Activated T-cell treated with anti-CD3 and anti-CD28 coated beads, Interleukin-2, amount 50 U/mL, for 1 hour (primary cell): ENCODE results near the gene RABGAP1L.

Experiments
- DNase-seq: peaks from one replicate; pipeline ENCODE4 v3.0.0-alpha.2; 2020

RABGAP1L gene

DNA sequence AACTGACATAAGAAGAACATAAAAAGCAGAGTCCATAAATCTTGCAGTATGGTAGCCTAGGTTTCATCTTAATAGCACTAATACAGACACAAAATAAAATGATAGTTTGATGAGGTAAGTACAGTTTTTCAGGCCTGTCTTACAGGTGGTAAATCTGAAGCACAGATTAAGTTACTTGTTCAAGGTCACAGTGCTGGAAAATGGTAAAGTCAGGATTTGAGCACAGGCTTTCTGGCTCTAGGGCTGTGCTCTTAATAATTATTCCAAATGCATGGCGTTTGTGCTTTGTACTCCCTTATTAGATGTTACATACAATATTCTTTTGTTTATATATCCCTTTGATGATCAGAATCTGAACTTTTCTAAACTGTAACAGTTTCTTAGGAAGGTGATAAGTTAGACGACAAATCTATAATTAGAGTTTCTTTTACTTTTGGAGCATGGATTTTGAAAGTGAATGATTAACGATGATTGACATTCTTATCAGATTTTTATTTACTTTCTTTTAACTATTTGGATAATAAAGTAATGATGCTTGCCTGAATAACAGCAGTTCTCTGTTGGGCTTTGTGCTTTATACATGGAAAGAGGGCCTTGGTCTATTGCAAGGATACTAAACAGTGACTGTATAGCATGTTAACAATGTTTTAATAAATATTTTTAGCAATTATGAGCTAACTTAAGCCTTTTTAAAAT is 738.9 kb downstream of the RABGAP1L start:
- DNase-seq = no peak

DNA sequence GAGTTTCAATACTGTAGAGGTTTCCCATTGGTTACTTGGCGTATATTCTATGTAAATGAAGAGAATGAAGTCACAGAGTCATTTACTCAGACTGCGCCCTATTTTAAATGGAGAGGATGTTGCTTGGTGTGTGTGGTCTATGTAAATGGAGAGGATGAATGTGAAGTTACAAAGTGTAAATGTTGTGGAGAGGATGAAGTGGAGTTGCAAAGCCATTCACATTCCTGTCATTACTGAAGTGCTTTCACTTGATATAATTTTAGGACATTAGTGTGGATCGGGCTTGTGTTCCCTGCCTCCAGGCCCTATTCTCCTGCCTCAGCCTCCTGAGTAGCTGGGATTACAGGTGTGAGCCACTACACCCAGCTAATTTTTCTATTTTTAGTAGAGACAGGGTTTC is 741.0 kb downstream of the RABGAP1L start:
- no peak for DNase-seq

DNA sequence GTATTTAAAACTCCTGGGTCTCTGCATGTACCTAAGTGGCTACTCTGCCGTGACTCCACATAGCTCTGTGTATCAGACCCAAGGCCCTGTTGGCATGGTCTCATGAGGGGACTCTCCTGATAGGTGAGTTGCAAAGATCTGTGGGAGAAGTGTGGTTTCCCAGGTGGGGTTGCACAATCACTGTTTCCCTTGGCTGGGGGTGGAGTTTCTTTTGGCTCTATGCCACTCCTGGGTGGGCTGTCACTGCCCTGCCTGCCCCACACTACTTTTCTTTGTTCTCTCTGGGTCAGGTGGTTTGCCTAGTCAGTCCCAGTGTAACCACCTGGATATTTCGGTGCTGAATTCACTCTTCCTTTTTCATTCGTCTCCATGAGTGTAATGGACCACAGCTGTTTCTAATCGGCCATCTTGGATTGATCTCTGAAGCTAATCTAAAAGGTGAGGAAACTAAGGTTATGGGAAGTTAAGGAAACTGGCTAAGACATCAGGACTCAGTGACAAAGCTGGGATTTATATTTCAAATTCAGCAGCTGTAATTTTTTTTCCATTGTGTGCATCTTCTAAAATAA is 743.3 kb downstream of the RABGAP1L start:
- no peak for DNase-seq

DNA sequence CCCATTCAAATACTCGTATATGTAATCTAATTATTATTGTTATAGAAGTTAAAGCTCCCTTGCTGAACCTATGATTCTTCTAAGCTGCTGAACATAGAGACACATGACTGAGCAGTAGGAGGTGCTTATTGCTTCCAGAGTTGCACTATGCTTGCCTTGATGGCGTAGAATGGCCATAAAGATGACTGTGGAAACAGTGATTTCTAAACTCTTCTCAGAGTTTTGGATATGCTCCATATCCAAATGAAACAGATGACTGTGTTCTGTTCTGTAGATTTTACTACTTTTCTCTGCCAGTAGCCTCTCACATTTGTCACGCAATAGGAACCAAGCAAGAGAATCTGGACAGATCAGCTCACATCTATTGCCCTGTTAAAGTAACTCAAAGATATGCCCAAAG is 752.3 kb downstream of the RABGAP1L start:
- DNase-seq = no peak

DNA sequence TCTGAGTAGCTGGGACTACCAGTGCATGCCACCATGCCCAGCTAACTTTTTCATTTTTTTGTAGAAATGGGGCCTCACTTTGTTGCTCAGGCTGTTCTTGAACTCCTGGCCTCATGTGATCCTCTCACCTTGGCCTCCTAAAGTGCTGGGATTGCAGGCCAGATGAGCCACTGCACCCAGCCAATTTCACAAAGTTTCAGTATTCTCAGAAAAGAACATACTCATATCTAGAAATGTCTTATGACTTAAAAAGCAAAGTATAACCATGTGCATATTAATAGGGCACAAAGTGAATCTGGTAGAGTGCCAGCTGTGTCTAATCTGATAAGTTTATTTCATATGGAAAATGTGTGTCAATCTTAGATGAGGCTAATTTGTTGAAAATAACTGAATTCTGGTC is 752.9 kb downstream of the RABGAP1L start:
- no peak for DNase-seq

DNA sequence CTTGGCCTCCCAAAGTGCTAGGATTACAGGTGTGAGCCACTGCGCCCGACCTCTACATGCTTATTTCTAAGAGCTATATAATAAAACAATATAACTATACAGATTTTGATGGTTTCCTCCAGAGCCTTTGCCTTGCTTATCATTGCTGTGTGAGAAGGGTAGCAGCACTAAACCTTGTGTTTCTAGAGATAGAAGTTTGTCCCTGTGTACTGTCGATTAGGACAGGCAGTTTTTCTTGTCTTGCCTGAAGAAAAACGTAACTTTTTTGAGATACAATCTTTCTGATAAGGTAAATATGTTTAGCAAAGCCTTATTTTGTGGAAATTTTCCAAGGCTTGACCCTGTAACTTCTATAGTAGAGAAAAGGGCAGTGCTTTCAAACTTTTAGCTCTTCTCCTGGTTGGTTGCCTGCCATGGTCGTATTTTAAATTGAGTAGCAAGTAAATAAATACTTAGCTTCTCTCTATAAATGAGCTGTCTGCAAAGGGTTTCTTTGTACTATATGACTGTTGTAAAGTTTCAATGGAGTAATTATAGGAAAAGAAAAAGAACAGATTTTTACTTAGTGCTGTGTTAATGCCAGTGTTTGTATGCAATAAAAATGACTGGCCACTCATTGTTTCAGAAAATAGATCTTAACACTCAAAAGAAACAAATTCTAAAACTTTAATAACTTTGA is 754.0 kb downstream of the RABGAP1L start:
- no peak for DNase-seq

DNA sequence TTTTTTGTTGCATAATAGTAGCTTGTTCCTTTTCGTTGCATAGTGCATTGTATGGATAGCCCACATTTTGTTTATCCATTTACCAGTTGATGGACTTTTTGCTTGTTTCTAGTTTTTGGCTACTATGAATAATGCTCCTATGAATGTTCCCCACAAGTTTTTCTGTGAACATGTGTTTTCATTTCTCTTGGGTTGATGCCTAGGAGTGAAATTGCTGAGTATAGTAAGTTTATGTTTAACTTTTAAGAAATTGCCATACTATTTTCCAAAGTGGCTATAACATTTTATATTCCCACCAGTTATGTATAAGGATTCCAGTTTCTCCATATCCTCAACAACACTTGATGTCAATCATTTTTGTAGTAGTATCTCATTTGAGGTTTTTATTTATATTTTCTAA is 755.7 kb downstream of the RABGAP1L start:
- DNase-seq = no peak

DNA sequence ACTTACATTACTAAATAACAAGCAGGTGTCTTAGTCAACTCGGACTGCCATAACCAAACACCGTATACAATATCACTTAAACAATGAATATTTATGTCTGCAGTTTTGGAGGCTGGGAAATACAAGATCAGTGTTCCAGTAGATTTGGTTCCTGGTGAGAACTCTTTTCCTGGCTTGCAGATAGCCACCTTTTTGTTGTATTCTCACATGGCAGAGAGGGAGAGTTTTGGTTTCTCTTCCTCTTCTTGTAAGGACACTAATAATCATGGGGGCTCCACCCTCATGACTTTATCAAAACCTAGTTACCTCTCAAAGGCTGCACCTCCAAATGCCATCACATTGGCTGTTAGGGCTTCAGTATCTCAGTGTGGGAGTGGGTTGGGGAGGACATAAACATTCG is 757.5 kb downstream of the RABGAP1L start:
- DNase-seq = no peak

DNA sequence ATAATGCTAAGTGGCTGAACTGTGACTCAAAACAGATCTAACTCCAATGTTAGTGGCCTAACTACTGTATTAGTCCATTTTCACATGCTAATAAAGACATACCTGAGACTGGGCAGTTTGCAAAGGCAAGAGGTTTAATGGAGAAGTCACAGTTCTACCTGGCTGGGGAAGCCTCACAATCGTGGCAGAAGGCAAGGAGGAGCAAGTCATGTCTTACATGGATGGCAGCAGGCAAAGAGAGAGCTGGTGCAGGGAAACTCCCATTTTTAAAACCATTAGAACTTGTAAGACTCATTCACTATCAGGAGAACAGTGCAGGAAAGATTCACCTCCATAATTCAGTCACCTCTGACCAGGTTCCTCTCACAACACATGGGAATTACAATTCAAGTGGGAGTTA is 760.8 kb downstream of the RABGAP1L start:
- DNase-seq = no peak

DNA sequence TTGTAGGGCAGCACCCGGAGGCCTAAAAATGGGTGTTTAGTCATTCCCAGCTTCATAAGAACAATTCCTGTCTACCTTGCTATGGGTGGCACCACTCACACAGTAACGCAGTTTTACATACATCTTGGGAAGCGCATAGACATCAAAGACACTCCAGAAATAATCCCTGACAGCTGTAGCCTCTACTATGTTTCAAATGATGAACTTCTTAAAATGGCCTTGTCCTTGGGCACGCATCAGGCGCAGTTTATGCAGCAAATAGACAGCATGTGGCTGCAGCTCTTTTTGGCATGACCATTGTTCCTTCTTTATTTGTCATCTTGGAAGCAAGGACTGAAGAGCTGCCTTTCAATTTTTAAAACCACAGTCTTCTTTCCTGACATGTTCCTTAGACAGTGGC is 762.8 kb downstream of the RABGAP1L start:
- no peak for DNase-seq

DNA sequence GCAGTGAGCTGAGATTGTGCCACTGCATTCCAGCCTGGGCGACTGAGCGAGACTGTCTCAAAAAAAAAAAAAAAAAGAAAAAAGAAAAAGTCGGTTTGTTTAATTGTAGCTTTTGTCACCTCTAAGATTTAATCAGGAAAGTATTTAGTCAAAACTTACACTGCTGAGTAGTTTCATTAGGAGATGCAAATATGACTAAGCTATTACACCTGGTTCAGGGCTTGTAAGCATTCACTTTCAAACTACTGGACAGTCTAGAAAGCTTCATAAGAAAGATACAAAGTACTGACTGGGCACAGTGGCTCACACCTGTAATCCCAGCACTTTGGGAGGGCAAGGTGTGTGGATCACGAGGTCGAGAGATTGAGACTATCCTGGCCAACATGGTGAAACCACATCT is 764.5 kb downstream of the RABGAP1L start:
- DNase-seq = no peak

DNA sequence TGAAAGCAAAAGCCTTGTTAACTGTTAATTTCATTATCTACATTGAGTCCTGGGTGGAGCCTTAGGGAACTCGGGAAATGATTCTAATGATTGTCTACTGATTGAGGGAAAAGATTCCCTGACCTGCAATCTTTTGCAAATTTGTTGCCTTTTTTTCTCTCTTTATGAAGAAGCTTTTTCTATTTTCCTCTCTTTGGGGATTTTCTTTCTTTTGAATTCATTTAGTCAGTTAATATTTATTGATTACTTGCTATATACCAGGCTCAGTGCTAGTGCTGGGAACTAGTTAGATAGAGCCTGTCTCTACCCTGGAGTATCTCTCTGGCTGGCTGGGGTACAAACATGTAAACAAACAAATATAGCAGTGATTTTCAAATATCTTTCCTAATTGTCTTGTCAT is 769.2 kb downstream of the RABGAP1L start:
- DNase-seq = no peak

DNA sequence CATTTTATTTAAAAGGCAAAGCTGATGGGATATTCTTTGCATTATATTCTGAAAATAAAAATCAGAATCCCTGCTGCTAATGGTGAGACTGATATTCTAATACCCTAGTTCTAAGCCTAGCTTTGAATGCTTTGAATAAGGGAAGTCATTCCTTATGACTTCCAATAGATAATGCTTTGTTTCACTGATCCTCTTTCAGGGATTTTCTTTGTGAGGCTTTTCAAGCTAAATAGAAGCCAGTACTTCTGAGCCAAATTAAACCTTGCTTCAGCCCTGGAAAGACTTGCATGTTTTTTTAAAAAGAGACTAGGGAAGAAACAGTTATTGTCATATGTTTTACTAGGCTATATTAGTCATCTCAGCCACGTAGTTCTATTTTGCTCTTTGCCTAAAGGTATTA is 771.9 kb downstream of the RABGAP1L start:
- no peak for DNase-seq

DNA sequence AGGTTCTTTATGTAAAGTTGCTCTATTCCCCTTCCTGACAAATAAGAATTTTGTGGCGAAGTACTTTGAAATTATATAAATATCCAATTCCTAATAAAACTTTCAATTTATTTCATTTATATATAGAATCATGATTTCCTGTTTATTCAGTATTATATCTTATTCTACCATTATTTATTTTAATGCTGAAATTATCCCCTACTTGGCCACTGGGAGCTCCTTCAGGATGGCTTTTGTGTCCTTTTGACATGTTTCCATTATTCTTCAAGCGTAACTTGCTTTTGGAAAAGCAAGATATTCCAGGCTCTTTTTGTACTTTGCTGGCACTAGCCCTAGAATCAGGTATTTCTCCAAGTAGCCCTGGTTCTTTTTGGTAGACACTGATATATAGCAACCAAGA is 773.3 kb downstream of the RABGAP1L start:
- DNase-seq = no peak

DNA sequence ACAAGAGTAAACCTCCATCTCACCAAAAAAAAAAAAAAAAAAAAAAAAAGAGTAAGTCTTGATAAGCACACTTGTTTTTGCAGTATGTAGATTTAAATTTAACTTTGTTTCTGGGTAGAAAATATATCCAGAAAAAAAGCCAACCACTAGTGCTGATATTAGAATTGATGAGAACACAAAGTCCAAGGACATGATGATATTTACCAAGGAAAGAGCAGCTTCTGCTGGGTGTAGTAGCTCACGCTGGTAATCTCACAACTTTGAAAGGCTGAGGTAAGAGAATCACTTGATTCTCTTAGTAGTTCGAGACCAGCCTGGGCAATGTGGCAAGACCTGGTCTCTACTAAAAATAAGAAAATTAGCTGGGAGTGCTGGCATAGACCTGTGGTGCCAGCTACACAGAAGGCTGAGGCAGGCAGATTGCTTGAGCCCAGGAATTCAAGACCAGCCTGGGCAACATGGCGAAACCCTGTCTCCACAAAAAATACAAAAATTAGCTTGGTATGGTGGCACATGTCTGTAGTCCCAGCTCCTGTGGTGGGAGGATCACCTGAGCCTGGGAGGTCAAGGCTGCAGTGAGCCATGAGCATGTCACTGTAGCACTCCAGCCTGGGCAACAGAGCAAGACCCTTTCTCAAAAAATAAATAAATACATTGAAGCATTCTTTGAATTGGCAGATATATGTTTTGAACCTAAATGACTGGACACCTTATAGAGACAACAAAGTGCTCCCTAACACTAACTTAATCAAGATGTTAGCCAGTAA is 776.8 kb downstream of the RABGAP1L start:
- no peak for DNase-seq

DNA sequence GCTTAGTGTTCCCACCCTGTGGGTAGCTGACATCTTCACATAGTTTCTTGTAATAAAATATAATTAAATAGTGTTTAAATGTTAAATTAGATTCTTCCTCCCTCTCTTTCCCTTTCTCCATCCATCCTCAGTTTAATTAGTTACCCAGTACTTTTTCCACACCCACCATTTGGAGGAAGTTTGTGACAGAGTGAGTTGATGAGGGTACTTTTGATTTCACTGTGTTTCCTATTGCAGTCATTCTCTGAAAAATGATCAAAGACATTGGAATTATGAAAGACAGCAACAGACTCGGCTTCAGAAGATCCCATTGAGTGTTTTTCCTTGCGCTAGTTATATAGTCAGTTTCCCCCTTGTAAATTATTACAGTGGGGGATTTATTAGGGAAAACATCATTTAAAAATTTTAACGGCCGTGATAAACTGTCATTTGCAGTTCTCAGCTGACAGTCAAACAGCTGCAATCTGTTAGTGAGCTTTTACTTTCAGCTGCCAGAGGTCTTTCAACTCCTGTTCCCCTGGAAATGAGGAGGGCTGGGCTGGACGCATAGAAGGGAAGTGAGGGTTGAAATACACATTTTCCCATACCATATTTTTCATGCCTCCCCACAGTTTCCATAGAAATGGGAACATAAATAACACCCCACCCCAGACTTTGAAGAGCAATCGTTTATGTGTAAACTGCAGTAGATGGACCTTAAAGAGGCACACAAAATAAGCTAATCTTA is 779.1 kb downstream of the RABGAP1L start:
- no peak for DNase-seq

DNA sequence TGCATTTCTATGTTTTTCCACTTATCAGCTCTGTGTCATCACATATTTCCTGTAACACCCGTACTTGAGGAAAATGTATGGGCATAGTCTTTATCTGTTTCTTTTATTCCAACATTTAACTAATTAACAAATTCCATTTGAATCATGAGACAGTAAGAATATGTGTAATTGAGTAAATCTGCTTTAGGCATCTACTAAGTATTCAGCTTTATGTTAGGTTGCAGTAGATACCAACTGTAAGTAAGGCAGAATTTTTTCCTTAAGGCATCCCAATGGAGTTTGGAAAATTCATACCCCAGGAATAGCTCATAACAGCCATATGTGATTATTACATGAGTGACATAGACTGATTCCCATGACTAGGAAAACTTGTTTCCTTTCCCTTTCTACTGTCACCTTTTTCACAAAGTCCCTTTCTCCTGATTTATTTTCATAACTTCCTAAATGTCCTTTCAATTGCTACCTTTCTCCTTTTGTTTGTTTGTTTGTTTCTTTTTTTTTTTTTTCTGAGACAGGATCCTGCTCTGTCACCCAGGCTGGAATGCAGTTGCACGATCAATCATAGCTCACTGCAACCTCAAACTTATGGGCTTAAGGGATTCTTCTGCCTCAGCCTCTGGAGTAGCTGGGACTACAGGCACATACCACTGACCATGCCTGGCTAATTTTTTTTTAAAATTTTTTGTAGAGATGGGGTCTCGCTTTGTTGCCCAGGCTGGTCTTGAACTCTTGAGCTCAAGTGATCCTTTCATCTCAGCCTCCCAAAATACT is 780.6 kb downstream of the RABGAP1L start:
- DNase-seq = no peak

DNA sequence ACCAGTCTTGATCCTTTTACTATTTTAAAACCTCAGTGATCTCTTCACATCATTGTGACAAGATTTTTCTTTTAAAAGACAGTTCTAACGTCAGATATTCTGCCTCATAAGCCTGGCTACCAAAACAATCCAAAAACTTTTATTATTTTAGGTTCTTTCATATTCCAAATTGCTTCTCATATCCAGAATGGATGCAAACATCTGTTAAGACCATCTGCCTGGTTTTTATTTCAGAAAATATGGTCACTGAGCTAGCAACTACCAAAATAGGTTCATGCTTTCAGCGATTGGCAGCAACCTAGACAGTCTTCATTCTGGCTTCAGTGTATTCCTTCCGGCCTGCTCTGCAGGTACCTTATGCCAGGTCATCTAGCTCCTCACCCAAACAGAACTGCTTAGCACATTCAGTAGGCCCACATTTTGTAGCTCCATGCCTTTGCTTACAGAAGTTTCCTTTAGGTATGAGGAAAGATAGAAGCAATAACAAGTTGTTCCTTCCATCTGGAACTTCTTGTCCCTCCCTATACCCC is 781.4 kb downstream of the RABGAP1L start:
- no peak for DNase-seq

DNA sequence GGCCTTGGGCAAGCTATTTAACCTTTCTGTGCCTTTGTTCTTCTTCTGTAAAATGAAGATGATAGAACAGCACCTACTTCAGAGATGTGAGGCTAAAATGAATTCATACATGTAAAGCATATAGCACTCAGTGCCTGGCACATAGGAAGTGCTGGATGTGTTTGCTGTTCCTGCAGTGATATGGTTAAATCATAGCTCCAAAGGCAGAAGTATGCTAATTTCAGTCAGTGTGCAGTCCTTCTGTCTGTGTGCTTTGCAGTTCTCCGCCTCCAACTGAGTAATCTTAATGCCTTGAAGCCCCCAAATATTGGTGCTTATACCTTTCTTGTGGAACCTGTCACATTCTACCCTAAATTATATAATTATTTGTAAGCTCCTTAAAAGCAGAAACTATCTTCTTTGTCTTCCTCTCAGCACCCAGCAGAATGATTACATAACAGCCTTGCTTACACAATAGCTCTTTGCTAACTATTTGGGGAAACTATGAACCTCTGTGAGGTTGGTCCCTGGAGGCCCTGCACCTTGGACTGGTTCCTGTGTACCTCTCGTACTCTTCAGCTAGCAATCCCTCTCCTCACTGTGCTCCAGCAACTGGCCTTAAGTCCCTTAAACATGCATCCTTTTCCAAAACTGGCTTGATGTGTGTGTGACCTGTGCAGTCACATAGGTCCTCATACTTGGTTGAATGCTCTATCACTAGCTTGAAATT is 783.4 kb downstream of the RABGAP1L start:
- no peak for DNase-seq

DNA sequence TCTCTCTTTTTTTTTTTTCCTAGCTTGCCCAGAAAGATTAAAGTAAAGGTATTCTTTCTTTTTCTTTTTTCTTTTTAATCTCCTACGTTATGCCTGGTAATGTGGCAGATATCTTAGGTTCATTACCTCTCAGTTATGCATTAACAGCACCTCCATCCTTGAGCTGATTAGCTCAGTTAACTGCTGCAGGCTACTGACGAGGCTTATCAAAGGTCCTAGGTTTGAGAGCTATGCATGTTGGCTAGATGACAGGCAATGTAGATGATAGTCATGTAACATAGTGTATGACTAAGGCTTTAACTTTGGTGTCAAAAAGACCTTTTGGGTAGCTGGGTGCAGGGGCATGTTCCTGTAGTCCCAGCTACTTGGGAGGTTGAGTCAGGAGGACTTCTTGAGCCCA is 786.7 kb downstream of the RABGAP1L start:
- DNase-seq = no peak

DNA sequence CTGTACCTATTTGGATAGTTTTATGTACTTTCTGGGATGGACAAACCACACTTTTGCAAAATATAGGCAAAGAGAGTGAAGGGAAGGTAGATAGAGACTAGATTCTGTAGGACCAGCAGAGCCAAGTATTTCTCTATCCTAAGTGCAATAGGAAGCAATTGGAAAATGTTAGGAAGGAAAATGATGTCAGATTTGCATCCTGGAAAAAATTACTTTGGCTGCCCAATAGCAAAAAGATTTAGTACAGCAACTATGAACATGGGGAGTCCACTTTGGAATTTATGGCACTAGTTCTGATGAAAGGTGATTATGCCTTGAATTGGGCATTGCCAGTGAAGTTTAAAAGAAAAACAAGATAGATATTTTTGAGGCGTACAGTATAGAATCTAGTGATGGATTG is 789.7 kb downstream of the RABGAP1L start:
- DNase-seq = no peak
